OCI-LY1 (cell line): ENCODE measurements around the gene EBI3.

Experiments
- CTCF ChIP-seq: fragments of 200-600 bp; sonication (generic), shearing (Covaris generic); IDR thresholded peaks from 2 replicates; pipeline ENCODE4 v1.5.1; 2017; ENCODE audit warnings: mild to moderate bottlenecking, antibody characterized with exemption, low read length, moderate library complexity, mixed read lengths
- EZH2 ChIP-seq: fragments of 200-600 bp; sonication (generic), shearing (Covaris generic); IDR thresholded peaks from 2 replicates; pipeline ENCODE4 v1.8.0; 2017; ENCODE audit warnings: borderline replicate concordance, mixed run types, mild to moderate bottlenecking, antibody characterized with exemption, low read length, moderate library complexity, mixed read lengths

DNA sequence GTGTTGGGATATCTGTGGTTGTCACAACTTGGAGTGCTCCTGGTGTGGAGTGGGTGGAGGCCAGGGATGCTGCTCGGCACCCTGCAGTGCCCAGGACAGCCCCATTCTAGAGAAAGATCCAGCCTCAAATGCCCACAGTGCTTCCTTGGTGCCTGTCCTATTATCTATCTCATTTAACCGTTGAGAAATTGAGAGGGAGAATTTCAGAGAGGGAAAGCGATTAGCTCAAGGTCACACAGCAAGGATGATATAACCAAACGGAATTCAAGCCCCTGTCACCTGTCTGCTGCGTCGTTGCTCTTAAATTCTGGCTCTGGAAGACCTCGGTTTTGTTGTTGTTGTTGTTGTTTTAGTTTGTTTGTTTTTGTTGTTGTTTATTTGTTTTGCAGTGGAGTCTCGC is 33.3 kb upstream of the EBI3 start:
- TF ChIP-seq EZH2 (no peak), CTCF (no peak)
